Coronary artery (tissue), 2 donors: Measurements from ENCODE around the gene DSCAML1.

Source experiments
- DNase-seq: peaks from one replicate; pipeline ENCODE4 v3.0.0-alpha.2; 2017; ENCODE audit warnings: low spot score
- H3K27ac ChIP-seq, 2 donors: fragments of 200-600 bp; sonication (generic); one replicate each; pipeline ENCODE4 v1.5.1; 2016 to 2019
- H3K4me3 ChIP-seq: fragments of 200-600 bp; sonication (generic); 2 replicates; pipeline ENCODE4 v1.5.1; 2016; ENCODE audit warnings: mild to moderate bottlenecking, moderate library complexity
- CTCF ChIP-seq: fragments of 200-600 bp; sonication (generic); IDR thresholded peaks from one replicate; pipeline ENCODE4 v1.5.1; 2019; ENCODE audit warnings: antibody characterized with exemption

DSCAML1 gene

GRCh38 chr11:117443266-117444186 lies 353.5 kb downstream of the DSCAML1 start:
- Histone ChIP-seq H3K4me3 (peak overlapping the region; percentile 39), H3K27ac (no peak overlapping the region)
- DNase-seq: no peak
- TF ChIP-seq CTCF: no peak

- H3K4me3 ChIP-seq: no peak overlapping the region
- no peak for DNase-seq
- H3K27ac ChIP-seq: no peak overlapping the region
- TF ChIP-seq CTCF: no peak
Measured at GRCh38 chr11:117442869-117443239, 354.2 kb downstream of the DSCAML1 start.

DNA sequence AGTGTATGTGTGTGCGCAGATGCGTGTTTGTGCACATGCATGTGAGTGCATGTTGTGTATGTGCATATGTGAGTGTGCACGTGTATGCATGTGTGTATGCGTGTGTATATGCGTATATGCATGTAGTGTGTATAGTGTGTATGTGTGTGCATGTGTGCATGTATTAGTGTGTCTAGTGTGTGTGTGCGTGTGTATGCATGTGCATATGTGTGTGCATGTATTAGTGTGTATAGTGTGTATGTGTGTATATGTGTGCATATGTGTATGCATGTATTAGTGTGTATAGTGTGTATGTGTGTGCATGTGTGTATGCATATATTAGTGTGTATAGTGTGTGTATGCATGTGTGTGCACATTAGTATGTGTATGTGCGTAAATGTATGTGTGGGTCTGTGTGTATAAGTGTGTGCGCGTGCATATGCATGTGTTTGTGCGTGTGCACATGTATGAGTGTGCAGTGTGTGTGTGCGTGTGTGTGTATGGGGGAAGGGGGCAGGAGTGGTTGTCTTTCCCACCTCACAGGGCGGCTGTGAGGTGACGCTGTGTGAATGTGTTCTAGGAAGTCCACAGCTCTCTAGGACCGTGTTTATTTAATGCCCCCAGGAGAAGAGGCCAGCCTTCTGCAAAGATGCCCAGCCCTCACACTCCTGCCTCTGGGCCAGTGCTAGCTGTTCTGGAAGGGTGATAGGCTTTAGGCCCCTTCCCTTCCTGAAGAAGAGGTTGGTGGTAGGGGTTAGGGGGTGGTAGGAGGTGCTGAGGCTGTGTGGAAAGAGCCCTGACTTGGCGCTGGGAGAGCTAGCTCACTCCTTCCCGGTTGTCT lies 354.8 kb downstream of the DSCAML1 start:
- DNase-seq: no peak
- H3K4me3 ChIP-seq: no peak overlapping the region
- TF ChIP-seq CTCF: no peak
- no peak overlapping the region for H3K27ac ChIP-seq

- DNase-seq: no peak
- Histone ChIP-seq H3K4me3 (no peak overlapping the region), H3K27ac (no peak overlapping the region)
- no peak for TF ChIP-seq CTCF
Measured at GRCh38 chr11:117441146-117441975, 355.7 kb downstream of the DSCAML1 start.

- TF ChIP-seq CTCF: no peak
- H3K27ac ChIP-seq: no peak overlapping the region
- no peak for DNase-seq
- H3K4me3 ChIP-seq: no peak overlapping the region
Measured at GRCh38 chr11:117440258-117440657, 356.8 kb downstream of the DSCAML1 start.

GRCh38 chr11:117439256-117439655 lies 357.8 kb downstream of the DSCAML1 start:
- no peak for TF ChIP-seq CTCF
- no peak for DNase-seq
- H3K27ac ChIP-seq: no peak overlapping the region
- H3K4me3 ChIP-seq: no peak overlapping the region
